CD4-positive, alpha-beta T cell (primary cell): Measurements from ENCODE around the gene KRABD2.

Experiments
- ATAC-seq: fragments of 200-7000 bp; cut with Tn5 transposase; one replicate; pipeline ENCODE4 v1.10.0; 2022; ENCODE audit warnings: mild to moderate bottlenecking; ENCODE audit not compliant: poor library complexity
- CTCF ChIA-PET: fragments of 350-600 bp; sonication (Branson Sonifier 250); formaldehyde crosslinking; loops from one replicate; lab custom pipeline; 2021; ENCODE audit warnings: antibody characterized with exemption, inconsistent platforms; lab: Charles Lee
- POLR2A ChIA-PET: fragments of 350-600 bp; sonication (Branson Sonifier 250); formaldehyde crosslinking; loops from one replicate; lab custom pipeline; 2021; ENCODE audit warnings: antibody characterized with exemption, inconsistent platforms; lab: Charles Lee
- DNase-seq, 14 experiments: peaks; one replicate each; pipeline ENCODE4 v3.0.0-alpha.2; 2013 to 2020; ENCODE audit warnings: mixed read lengths in 2 of 14
- H3K27ac ChIP-seq, 2 donors: one replicate each; pipeline versions ENCODE4 v1.5.1 to v1.7.0; 2013; ENCODE audit warnings: low read length in 2 of 2, low read depth in 1 of 2, mild to moderate bottlenecking in 1 of 2
- H3K27me3 ChIP-seq, 2 experiments: 1 replicate in 1 of 2; 2 replicates in 1 of 2; pipeline versions ENCODE4 v1.6.1 to v1.7.0; 2013; ENCODE audit warnings: low read length in 2 of 2, control low read depth in 1 of 2, mild to moderate bottlenecking in 1 of 2, moderate library complexity in 1 of 2; ENCODE audit not compliant: insufficient read depth in 2 of 2, control insufficient read depth in 1 of 2
- H3K36me3 ChIP-seq: one replicate; pipeline ENCODE4 v1.6.1; 2013; ENCODE audit warnings: low read length, control low read depth; ENCODE audit not compliant: insufficient read depth
- H3K4me1 ChIP-seq: one replicate; pipeline ENCODE4 v1.6.1; 2013; ENCODE audit warnings: low read length, control low read depth; ENCODE audit not compliant: insufficient read depth
- H3K4me3 ChIP-seq: one replicate; pipeline ENCODE4 v1.5.1; 2013; ENCODE audit warnings: mild to moderate bottlenecking, low read length, moderate library complexity
- H3K9me3 ChIP-seq, 2 experiments: 1 replicate in 1 of 2; 2 replicates in 1 of 2; pipeline versions ENCODE4 v1.6.1 to v1.7.0; 2013; ENCODE audit warnings: low read length in 2 of 2, mild to moderate bottlenecking in 2 of 2, control low read depth in 1 of 2, moderate library complexity in 1 of 2; ENCODE audit not compliant: control insufficient read depth in 1 of 2, insufficient read depth in 1 of 2
- H3K27ac Mint-ChIP-seq: one replicate; pipeline ENCODE4 v1.8.0; 2020; ENCODE audit warnings: mixed read lengths
- H3K27me3 Mint-ChIP-seq: one replicate; pipeline ENCODE4 v1.8.0; 2021; ENCODE audit warnings: mixed read lengths
- H3K36me3 Mint-ChIP-seq: one replicate; pipeline ENCODE4 v1.8.0; 2021; ENCODE audit warnings: low read depth, mixed read lengths
- H3K4me1 Mint-ChIP-seq: one replicate; pipeline ENCODE4 v1.8.0; 2021; ENCODE audit warnings: low read depth, mixed read lengths
- H3K4me3 Mint-ChIP-seq: one replicate; pipeline ENCODE4 v1.8.0; 2020; ENCODE audit warnings: mild to moderate bottlenecking, mixed read lengths
- H3K9me3 Mint-ChIP-seq: one replicate; pipeline ENCODE4 v1.8.0; 2020; ENCODE audit warnings: mixed read lengths
- intact Hi-C, 2 experiments: fragments of 100-400 bp; cut with DNase I in 1 of 2; cut with micrococcal nuclease in 1 of 2; formaldehyde crosslinking; loops; one replicate each; pipeline versions ENCODE4 v1.15.1 to v1.9.0; 2023 to 2025; cut with DNase I, micrococcal nuclease
- TF ChIP-seq, protein P1 (sequence below): fragments of 200-600 bp; IDR thresholded peaks from one replicate; pipeline ENCODE4 v1.8.0; 2022; ENCODE audit warnings: antibody characterized with exemption, mild to moderate bottlenecking

Gene KRABD2

DNA sequence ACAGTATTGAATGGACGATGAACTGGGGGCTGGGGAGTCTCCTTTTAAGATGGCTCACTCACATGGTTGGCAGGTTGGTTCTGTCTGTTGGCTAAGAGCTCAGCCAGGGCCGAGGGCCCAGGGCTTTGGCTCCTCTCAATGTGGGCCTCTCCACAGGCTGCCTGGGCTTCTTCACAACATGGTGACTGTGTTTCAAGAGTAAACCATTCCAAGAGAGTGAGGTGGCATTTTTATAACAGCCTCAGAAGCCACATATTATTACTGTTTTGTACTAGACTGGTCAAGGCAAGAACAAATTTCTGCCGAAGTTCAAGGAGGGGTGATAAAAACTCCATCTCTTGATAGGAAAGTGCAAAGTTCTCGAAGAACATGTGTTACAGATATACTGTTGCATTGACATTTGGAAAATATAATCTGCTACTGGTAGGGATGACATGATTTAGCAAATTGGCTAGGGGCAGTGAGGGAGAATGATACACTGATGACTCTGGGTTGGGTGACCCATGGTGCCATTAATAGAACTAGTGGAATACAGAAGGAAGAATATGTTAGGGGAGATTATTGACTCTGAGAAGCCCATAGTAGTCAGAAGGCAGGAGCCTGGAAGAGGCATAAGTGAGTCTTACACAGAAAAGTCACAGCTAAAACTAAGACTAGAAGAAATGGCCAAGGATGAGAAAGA is 13.7 kb downstream of the KRABD2 start:
- TF ChIP-seq, protein P1, sequence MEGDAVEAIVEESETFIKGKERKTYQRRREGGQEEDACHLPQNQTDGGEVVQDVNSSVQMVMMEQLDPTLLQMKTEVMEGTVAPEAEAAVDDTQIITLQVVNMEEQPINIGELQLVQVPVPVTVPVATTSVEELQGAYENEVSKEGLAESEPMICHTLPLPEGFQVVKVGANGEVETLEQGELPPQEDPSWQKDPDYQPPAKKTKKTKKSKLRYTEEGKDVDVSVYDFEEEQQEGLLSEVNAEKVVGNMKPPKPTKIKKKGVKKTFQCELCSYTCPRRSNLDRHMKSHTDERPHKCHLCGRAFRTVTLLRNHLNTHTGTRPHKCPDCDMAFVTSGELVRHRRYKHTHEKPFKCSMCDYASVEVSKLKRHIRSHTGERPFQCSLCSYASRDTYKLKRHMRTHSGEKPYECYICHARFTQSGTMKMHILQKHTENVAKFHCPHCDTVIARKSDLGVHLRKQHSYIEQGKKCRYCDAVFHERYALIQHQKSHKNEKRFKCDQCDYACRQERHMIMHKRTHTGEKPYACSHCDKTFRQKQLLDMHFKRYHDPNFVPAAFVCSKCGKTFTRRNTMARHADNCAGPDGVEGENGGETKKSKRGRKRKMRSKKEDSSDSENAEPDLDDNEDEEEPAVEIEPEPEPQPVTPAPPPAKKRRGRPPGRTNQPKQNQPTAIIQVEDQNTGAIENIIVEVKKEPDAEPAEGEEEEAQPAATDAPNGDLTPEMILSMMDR = no peak
- no peaks in the 10 kb centered on the region for H3K9me3 Mint-ChIP-seq
- no peak for DNase-seq
- Histone ChIP-seq H3K9me3 (no peaks in the 10 kb centered on the region), H3K4me3 (no peak overlapping the region), H3K27ac (no peak overlapping the region), H3K4me1 (no peaks in the 10 kb centered on the region), H3K27me3 (no peaks in the 10 kb centered on the region), H3K36me3 (no peaks in the 10 kb centered on the region)
- ChIA-PET CTCF (no interaction called here), POLR2A (no interaction called here)
- no peaks in the 10 kb centered on the region for H3K27me3 Mint-ChIP-seq
- intact Hi-C loops = no loop called here
- ATAC-seq = no peak
- no peaks in the 10 kb centered on the region for H3K36me3 Mint-ChIP-seq
- no peak overlapping the region for H3K27ac Mint-ChIP-seq
- H3K4me3 Mint-ChIP-seq = no peak overlapping the region
- peaks cover 19% of the 10 kb centered on the region for H3K4me1 Mint-ChIP-seq

DNA sequence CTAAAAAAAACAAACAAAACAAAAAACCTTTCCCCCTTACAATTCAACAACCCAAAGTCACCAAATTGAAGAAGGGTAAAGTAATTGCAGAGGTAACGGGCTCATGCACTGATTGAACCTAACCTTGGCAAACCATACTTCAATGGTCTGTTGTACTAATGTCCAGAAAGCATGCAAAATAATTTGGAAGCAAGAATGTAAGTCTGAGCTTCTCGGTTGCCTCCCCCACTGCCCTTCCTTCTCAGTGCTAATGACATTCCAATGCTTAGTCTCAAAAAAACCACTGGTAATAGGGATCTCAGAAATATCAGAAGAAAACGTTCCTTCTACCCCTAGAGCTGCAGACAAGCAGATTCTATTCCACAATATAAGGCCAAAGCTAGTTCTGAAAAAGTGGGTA is 15.8 kb downstream of the KRABD2 start:
- no peak overlapping the region for H3K4me3 Mint-ChIP-seq
- intact Hi-C loops = no loop called here
- ATAC-seq = no peak
- Histone ChIP-seq H3K27me3 (no peaks in the 10 kb centered on the region), H3K9me3 (no peaks in the 10 kb centered on the region), H3K4me3 (no peak overlapping the region), H3K4me1 (no peaks in the 10 kb centered on the region), H3K27ac (no peak overlapping the region), H3K36me3 (no peaks in the 10 kb centered on the region)
- H3K4me1 Mint-ChIP-seq = peaks cover 19% of the 10 kb centered on the region
- CTCF ChIA-PET = no interaction called here
- DNase-seq = no peak
- H3K27ac Mint-ChIP-seq = no peak overlapping the region
- H3K27me3 Mint-ChIP-seq = no peaks in the 10 kb centered on the region
- H3K9me3 Mint-ChIP-seq = no peaks in the 10 kb centered on the region
- TF ChIP-seq, protein P1 = no peak
- POLR2A ChIA-PET = interaction anchor here (0.8 kb wide), 1 partner anchor 287 kb away, joined by 3 read pairs; no protein-coding TSS in a partner anchor
- H3K36me3 Mint-ChIP-seq = no peaks in the 10 kb centered on the region

DNA sequence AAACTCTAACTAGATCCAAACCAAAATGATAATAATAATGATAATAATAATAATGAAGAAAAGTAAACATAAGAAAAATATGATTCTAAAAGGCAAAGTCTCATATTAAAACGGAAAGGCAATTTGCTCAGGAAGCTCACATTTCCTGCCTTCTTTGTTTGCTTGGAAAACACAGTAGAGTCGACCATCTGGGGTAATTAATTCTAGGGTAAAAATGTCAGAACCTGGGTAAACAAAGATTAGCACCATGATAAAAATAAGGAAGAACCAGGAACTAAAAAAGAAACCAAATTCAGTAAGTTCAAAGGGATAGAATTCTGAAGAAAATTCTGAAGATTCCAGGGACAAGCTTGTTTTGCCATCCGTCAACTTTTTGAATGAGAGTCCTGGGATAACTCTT is 16.2 kb downstream of the KRABD2 start:
- H3K36me3 ChIP-seq = no peaks in the 10 kb centered on the region
- CTCF ChIA-PET = no interaction called here
- POLR2A ChIA-PET = interaction anchor here (0.8 kb wide), 1 partner anchor 287 kb away, joined by 3 read pairs; no protein-coding TSS in a partner anchor
- no peak overlapping the region for H3K4me3 ChIP-seq
- no peaks in the 10 kb centered on the region for H3K36me3 Mint-ChIP-seq
- no peak overlapping the region for H3K27ac Mint-ChIP-seq
- intact Hi-C loops = no loop called here
- H3K27me3 ChIP-seq = no peaks in the 10 kb centered on the region
- no peak for DNase-seq
- H3K27ac ChIP-seq = no peak overlapping the region
- no peak for ATAC-seq
- no peaks in the 10 kb centered on the region for H3K27me3 Mint-ChIP-seq
- H3K4me3 Mint-ChIP-seq = no peak overlapping the region
- H3K4me1 Mint-ChIP-seq = peaks cover 19% of the 10 kb centered on the region
- no peaks in the 10 kb centered on the region for H3K4me1 ChIP-seq
- H3K9me3 Mint-ChIP-seq = no peaks in the 10 kb centered on the region
- no peaks in the 10 kb centered on the region for H3K9me3 ChIP-seq
- TF ChIP-seq, protein P1 = no peak
